NAMALWA (cell line): ENCODE results near the gene MAN1C1.

Source experiments
- DNase-seq: peaks from one replicate; pipeline ENCODE4 v3.0.0-alpha.2; 2015; ENCODE audit warnings: low spot score

The MAN1C1 gene

GRCh38 chr1:25784575-25785051, 168.0 kb downstream of the MAN1C1 start:
- no peak for DNase-seq

- no peak for DNase-seq
Measured at GRCh38 chr1:25785333-25786067, 168.9 kb downstream of the MAN1C1 start.

GRCh38 chr1:25786887-25787759, 170.5 kb downstream of the MAN1C1 start:
- DNase-seq, result no peak

DNA sequence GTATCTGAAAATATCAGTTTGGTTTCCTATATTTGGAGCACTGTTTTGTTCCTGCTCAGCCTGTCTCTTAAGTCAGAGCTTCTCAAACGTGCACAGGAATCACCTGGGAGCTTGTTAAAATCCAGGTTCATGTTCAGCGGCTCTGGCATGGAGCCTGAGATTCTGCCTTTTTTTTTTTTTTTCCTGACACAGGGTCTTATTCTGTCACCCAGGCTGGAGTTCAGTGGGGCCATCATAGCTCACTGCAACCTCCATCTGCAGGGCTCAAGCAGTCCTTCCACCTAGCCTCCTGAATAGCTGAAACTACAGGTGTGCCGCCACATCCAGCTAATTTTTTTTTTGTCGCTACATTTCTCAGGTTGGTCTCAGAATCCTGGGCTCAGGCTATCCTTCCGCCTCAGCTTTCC, 171.2 kb downstream of the MAN1C1 start:
- DNase-seq, result no peak

DNA sequence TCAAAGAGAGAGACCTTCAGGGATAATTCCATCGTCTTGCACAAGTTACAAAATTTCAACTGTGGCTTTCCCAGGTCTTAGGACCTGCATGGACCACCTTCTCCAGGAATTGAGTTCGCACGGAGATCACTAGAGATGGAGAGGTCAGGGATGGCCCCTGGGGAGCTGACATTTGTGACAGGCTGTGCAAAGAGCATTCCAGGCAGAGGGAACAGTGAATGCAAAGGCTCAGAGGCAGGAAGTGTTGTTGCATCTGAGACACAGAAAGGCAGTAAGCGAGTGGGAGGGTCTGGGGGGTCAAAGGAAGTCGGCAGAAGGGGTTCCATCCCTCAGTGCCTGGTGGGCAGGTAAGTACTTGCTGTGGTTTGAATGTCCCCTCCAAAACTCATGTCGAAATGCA, 173.9 kb downstream of the MAN1C1 start:
- DNase-seq, result no peak

GRCh38 chr1:25792115-25792514, 175.5 kb downstream of the MAN1C1 start:
- DNase-seq, result no peak

GRCh38 chr1:25793585-25794170, 177.1 kb downstream of the MAN1C1 start:
- no peak for DNase-seq

- no peak for DNase-seq
Measured at GRCh38 chr1:25794325-25794724, 177.7 kb downstream of the MAN1C1 start.

GRCh38 chr1:25795211-25795610, 178.6 kb downstream of the MAN1C1 start:
- DNase-seq, result no peak

- DNase-seq, result no peak
Measured at GRCh38 chr1:25795946-25796810, 179.6 kb downstream of the MAN1C1 start.

DNA sequence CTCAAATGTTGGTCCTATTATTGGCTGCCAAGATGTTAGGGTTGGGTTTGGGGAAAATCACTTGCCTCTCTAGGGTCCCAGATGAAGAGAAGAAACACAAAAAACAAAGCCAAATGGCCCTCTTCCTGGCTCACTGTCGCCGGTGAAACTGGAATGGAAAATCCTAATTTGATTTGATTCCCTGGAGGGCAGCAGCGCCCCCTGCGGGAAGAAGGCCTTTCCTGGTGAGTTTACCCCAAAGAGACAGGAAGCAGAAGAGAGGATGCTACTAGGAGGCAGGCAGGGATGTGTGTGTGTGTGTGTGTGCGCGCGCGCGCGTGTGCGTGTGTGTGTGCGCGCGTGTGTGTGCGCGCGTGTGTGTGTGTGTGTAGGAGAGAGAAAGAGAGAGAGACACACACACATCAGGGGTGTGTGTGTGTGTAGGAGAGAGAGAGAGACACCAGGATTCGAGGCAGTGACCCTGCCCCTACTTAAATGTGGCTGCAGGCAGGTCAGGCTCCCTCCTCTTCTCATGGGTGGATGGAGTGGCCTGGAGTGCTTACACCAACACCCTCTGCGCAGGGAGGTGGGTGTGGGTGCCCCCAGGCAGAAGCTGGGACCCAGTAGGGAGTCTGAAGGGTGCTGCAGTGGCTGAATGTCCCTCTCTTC, 180.3 kb downstream of the MAN1C1 start:
- DNase-seq, result peak; percentile 72

GRCh38 chr1:25797939-25798338, 181.3 kb downstream of the MAN1C1 start:
- no peak for DNase-seq

DNA sequence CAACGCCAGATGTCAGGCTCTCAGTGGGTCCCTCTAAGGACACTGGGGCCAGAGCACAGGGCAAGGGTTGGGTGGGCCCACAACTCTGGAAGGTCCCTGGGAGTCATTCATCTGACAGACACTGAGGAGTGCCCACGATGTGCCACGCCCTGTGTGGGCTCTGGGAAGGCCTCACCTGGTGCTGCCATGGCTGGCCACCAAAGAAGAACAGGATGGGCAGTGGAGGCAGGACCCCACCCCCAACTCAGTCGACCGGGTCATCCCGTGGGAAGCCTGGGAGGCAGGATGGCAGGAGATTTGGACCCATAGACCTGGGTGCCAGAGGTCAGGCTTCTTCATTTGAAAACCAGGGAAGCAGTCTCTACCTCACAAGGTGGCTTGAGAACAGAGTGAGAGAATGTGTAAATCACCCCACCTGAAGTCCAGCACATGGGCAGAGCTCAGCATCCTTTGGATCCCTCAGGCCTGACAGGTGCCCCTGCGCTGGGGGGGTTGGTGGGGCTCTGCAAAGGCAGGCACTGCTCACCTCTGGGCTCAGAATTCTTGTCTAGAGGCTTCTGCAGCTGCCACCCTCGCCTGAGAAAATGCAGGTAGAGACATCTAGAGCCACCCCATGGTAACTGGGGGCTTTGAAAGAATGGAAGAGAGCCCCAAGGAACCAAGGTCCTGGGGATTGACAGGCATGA, 182.2 kb downstream of the MAN1C1 start:
- no peak for DNase-seq

- no peak for DNase-seq
Measured at GRCh38 chr1:25799352-25799934, 182.9 kb downstream of the MAN1C1 start.

GRCh38 chr1:25799935-25800702, 183.5 kb downstream of the MAN1C1 start, which contains the start of gene SELENON:
TSS of gene SELENON (plus strand) at chr1:25800193. CDS start at chr1:25800231, 38 bp downstream.
- no peak for DNase-seq

GRCh38 chr1:25800703-25801377, 184.2 kb downstream of the MAN1C1 start:
- no peak for DNase-seq

DNA sequence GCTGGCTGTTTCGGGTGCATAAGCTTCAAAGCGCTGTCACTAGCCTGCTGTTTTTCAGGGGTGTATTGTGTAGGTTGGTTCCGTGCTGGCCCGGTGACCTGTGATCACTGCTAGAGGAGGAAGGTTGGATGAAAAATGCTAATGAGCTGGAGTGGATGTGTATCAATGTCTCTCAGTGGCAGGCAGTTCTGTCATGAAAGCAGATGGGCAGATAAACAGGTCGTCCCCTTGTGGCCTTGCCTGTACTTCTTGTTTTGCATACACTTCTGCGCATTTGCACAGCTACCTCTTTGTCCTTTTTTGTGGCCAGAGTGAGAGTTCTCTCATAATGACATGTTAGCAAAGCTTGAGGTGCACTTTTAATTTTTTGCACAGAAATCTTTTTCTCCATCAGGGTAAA, 186.3 kb downstream of the MAN1C1 start:
- DNase-seq, result peak; percentile 50

- no peak for DNase-seq
Measured at GRCh38 chr1:25803368-25803767, 186.8 kb downstream of the MAN1C1 start.
